GM19395 (cell line): Measurements from ENCODE around the gene TREH.
A peak's percentile ranks its signal among the peaks of the same experiment; 100 is the strongest.
"Not testable (repeated sequence)": the region's sequence is repeated elsewhere in the genome, so short reads cannot be mapped to it uniquely, and the experiment has no call there.

ENCODE experiments used
- ATAC-seq: cut with Tn5 transposase; IDR thresholded peaks from one replicate; pipeline ENCODE4 v1.9.1; 2021; ENCODE audit warnings: mild to moderate bottlenecking, moderate library complexity; ENCODE audit not compliant: unreplicated experiment

TREH gene

DNA sequence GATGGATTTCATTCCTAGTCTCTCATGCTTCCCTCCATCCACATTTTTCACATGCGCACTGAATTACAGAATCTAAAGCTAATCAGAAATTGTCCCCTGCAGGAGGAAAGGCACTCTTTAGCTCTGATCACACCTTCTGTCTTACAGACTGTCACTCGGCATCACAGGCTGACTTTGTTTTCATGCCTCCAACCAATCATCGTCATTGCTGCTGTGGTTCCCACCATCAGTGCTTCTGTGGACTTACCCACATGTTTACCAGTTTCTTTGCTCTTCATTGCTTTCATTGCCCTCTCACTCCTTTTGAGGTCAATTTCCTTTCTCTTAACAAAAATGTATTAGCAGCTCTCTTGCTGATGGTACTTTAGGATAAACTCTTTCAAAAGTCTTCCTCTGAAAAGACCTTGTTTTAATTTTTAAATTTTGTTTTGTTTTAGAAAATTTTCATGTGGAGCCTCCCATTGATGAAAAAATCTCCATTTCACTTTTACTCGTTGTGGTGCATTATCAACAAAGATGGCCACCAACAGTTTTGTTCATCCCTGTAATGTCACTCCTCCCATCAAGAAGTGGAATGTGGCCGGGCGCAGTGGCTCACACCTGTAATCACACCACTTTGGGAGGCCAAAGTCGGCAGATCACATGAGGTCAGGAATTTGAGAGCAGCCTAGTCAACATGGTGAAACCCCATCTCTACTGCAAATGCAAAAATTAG, 20.2 kb upstream of the TREH start:
- no peak for ATAC-seq

- no peak for ATAC-seq
Observed at GRCh38 chr11:118697346-118697745, 17.9 kb upstream of the TREH start.

GRCh38 chr11:118696673-118697226, 17.3 kb upstream of the TREH start:
- ATAC-seq = no peak

GRCh38 chr11:118694771-118695170, 15.3 kb upstream of the TREH start:
- no peak for ATAC-seq

DNA sequence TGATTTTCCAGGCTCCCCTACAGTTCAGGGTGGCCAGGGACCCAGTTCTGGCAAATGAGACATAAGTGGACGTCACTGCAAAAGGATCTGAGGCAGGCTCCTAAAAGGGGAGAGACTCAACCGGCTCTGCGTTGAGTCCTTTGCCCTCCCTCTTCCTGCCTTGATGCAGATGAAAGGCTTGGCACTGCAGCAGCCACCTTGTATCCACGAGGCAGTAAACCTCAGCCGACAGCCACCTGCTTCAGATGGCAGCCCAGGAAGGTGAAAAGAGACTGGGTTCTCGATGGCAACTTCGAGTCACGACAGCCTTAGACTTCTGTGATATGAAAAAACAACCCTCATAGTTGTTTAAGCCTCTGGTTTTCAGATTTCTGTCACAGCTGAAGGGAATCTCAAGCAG, 14.7 kb upstream of the TREH start:
- no peak for ATAC-seq

GRCh38 chr11:118691926-118692830, 12.7 kb upstream of the TREH start:
- ATAC-seq = no peak

- ATAC-seq = no peak
Observed at GRCh38 chr11:118690553-118691304, 11.3 kb upstream of the TREH start.

GRCh38 chr11:118689852-118690552, 10.6 kb upstream of the TREH start:
- peak; percentile 80 for ATAC-seq

- no peak for ATAC-seq
Observed at GRCh38 chr11:118689503-118689851, 10.0 kb upstream of the TREH start.

DNA sequence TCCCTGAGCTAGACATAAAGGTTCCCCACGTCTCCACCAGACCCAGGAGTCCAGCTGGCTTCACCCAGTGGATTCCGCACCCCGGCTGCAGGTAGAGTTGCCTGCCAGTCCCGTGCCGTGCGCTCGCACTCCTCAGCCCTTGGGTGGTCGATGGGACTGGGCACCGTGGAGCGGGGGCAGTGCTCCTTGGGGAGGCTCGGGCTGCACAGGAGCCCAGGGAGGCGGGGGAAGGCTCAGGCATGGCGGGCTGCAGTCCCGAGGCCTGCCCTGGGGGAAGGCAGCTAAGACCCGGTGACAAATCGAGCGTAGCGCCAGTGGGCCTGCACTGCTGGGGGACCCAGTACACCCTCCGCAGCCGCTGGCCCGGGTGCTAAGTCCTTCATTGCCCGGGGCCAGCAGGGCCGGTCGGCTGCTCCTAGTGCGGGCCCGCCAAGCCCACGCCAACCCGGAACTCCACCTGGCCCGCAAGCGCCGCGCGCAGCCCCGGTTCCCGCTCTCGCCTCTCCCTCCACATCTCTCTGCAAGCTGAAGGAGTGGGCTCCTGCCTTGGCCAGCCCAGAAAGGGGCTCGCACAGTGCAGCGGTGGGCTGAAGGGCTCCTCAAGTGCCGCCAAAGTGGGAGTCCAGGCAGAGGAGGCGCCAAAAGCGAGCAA, 9.5 kb upstream of the TREH start:
- ATAC-seq = no peak

- not testable (repeated sequence) for ATAC-seq
Observed at GRCh38 chr11:118688339-118688738, 8.9 kb upstream of the TREH start.

GRCh38 chr11:118687906-118688305, 8.5 kb upstream of the TREH start:
- no peak for ATAC-seq

DNA sequence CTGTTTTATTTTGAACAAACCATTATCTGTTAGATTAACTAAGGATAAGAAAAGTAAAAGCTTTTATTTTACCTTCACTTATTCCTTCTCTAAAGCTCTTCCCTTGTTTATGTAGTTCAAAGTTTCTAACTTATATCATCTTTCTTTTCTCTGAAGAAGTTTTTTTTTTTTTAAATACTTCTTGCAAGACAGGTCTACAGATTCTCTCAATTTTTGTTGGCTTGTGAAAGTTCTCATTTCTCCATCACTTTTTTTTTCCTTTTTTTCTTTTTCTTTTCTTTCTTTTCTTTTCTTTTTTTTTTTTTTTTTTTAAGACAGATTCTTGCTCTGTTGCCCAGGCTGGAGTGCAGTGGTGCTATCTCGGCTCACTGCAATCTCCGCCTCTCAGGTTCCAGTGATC, 4.7 kb upstream of the TREH start:
- ATAC-seq = no peak

GRCh38 chr11:118682939-118683338, 3.5 kb upstream of the TREH start:
- not testable (repeated sequence) for ATAC-seq

DNA sequence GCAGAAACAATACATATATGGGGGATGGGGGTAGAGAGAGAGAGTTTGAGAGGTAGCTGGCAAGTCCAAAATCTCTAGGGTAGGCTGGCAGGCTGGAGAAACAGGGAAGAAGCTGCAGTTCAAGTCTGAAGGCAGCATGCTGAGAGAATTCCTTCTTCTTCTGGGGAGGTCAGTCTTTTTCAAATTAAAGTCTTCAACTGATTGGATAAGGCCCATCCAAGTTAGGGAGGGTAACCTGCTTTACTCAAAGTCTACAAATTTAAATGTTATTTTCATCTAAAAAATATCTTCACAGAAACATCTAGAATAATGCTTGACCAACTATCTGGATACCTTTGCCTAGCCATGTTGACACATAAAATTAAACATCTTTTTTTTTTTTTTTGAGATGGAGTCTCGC, 2.9 kb upstream of the TREH start:
- no peak for ATAC-seq

GRCh38 chr11:118678908-118679307, 542 bp downstream of the TREH start:
- ATAC-seq = not testable (repeated sequence)

- no peak for ATAC-seq
Observed at GRCh38 chr11:118677977-118678376, 1.5 kb downstream of the TREH start.

GRCh38 chr11:118674082-118674435, 5.4 kb downstream of the TREH start:
- ATAC-seq = no peak

GRCh38 chr11:118673361-118674081, 5.9 kb downstream of the TREH start:
- ATAC-seq = no peak

DNA sequence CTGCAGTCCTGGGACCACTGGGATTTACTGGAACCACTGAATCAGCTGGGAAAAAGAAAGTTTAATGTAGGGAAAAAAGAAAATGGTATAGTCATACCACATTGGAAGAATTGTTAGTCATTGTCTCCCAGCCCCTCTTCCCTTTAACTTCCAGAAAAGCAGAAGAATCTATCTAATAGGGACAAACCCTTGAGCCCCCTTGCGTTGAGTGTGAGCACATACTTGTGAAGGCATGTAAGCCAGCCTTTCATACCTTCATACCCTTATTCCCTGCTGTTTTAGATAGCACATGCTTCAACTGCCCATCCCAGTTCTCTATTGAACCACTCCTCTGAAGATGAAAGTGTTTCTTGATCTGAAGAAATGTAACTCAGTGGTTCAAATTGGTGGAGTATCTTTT, 6.6 kb downstream of the TREH start:
- no peak for ATAC-seq
